ENCODE results near the gene LRRC15.

GRCh38 chr3:194387276-194387675 lies 17.7 kb upstream of the LRRC15 start:
- TF ChIP-seq CTCF (IDR thresholded peaks at IDR 0.05) (no peak), ARID4B (CRISPR knock-in tag; IDR thresholded peaks at IDR 0.05; ENCODE audit: borderline replicate concordance) (no peak), SOX15 (CRISPR knock-in tag; IDR thresholded peaks at IDR 0.05) (no peak), MYBL2 (CRISPR knock-in tag; IDR thresholded peaks at IDR 0.05) (no peak), E2F5 (CRISPR knock-in tag; IDR thresholded peaks at IDR 0.05) (no peak), ZNF416 (CRISPR knock-in tag; IDR thresholded peaks at IDR 0.05) (no peak), E2F4 (CRISPR knock-in tag; IDR thresholded peaks at IDR 0.05; ENCODE audit: borderline replicate concordance, low read depth) (no peak), USF2 (CRISPR knock-in tag; IDR thresholded peaks at IDR 0.05) (no peak), NFYB (CRISPR knock-in tag; conservative IDR thresholded peaks at IDR 0.05; ENCODE audit: low read depth) (no peak), NFE2L1 (CRISPR knock-in tag; IDR thresholded peaks at IDR 0.05) (no peak), NR3C1 (CRISPR knock-in tag; conservative IDR thresholded peaks at IDR 0.05; ENCODE audit: low read depth) (no peak), AFF4 (CRISPR knock-in tag; IDR thresholded peaks at IDR 0.05; ENCODE audit: borderline replicate concordance) (no peak)

Measured in WTC11 (cell line).